HepG2 (cell line): Measurements from ENCODE around the gene ZFX. TPM values are rescaled to one million over a fixed set of nuclear protein-coding genes. Genes with fewer than 3 reads are reported as not detected.

Experiments
- ATAC-seq: fragments of 200-7000 bp; cut with Tn5 transposase; 3 replicates; pipeline ENCODE4 v1.9.1; 2020; ENCODE audit warnings: mild to moderate bottlenecking, moderate library complexity
- BruUV-seq: library from RNA; stranded (reverse); fragments of 400-500 nt; replicated peaks from 2 replicates; lab custom pipeline; 2021; lab: Mats Ljungman, UMichigan
- CTCF ChIA-PET: fragments of 300-600 bp; formaldehyde crosslinking; extraction: SDS; loops from one replicate; lab custom pipeline; 2021; ENCODE audit warnings: low total read pairs, inconsistent platforms, low intra/inter-chr PET ratio; lab: Yijun Ruan, JAX
- POLR2A ChIA-PET: fragments of 350-600 bp; sonication (Branson Sonifier 250); formaldehyde crosslinking; loops from one replicate; lab custom pipeline; 2020; ENCODE audit warnings: antibody characterized with exemption, inconsistent platforms; lab: Yijun Ruan, JAX
- DNase-seq: peaks from one replicate; pipeline ENCODE4 v3.0.0-alpha.2; 2015; ENCODE audit warnings: low spot score
- FAIRE-seq: peaks from 3 replicates; lab custom pipeline; 2011; peaks lifted over from hg19 to GRCh38; lab: Jason Lieb, UNC
- H2AFZ ChIP-seq: one replicate; pipeline ENCODE4 v1.6.1; 2011; ENCODE audit warnings: low read length, inconsistent platforms
- H3K27ac ChIP-seq: fragments of 300-600 bp; 3 replicates; pipeline ENCODE4 v1.8.0; 2011; ENCODE audit warnings: mixed run types, mild to moderate bottlenecking, mixed read lengths, low read length, inconsistent platforms; ENCODE audit not compliant: insufficient read depth; ENCODE audit errors: extremely low read length
- H3K27me3 ChIP-seq, 2 experiments: fragments of 200-600 bp in 1 of 2; 2 replicates in 1 of 2; 3 replicates in 1 of 2; pipeline versions ENCODE4 v1.6.0 to v1.8.0; 2011; ENCODE audit warnings: low read length in 2 of 2, mild to moderate bottlenecking in 2 of 2, moderate library complexity in 2 of 2, inconsistent platforms in 1 of 2; ENCODE audit not compliant: insufficient read depth in 2 of 2, control insufficient read depth in 1 of 2
- H3K36me3 ChIP-seq, 2 experiments: fragments of 200-600 bp in 1 of 2; replicated peaks in 1 of 2; 2 replicates in 1 of 2; 3 replicates in 1 of 2; pipeline versions ENCODE4 v1.5.1 to v1.8.0; 2011; ENCODE audit warnings: low read length in 2 of 2, inconsistent platforms in 1 of 2; ENCODE audit not compliant: insufficient read depth in 2 of 2, control insufficient read depth in 1 of 2
- H3K4me1 ChIP-seq: 2 replicates; pipeline ENCODE4 v1.5.1; 2012; ENCODE audit warnings: low read length, inconsistent platforms; ENCODE audit not compliant: insufficient read depth
- H3K4me2 ChIP-seq: 2 replicates; pipeline ENCODE4 v1.6.0; 2011; ENCODE audit warnings: low read depth, low read length, inconsistent platforms
- H3K4me3 ChIP-seq, 3 experiments: fragments of 200-600 bp in 1 of 3; sonication (generic), shearing (Covaris generic) in 1 of 3; replicated peaks in 1 of 3; 2 replicates each; pipeline ENCODE4 v1.5.1; 2011 to 2016; ENCODE audit warnings: low read length in 3 of 3, inconsistent platforms in 2 of 3, low read depth in 2 of 3, mild to moderate bottlenecking in 2 of 3, control low read depth in 1 of 3, mixed read lengths in 1 of 3; ENCODE audit not compliant: insufficient read depth in 1 of 3
- H3K79me2 ChIP-seq: one replicate; pipeline ENCODE4 v1.6.1; 2011; ENCODE audit warnings: low read length, inconsistent platforms; ENCODE audit not compliant: insufficient read depth
- H3K9ac ChIP-seq: 2 replicates; pipeline ENCODE4 v1.6.0; 2011; ENCODE audit warnings: mild to moderate bottlenecking, low read depth, low read length, inconsistent platforms; ENCODE audit not compliant: insufficient read depth
- H3K9me3 ChIP-seq: 2 replicates; pipeline ENCODE4 v1.5.1; 2012; ENCODE audit warnings: mild to moderate bottlenecking, low read length
- H4K20me1 ChIP-seq: 2 replicates; pipeline ENCODE4 v1.6.0; 2011; ENCODE audit warnings: inconsistent platforms, mild to moderate bottlenecking, low read length, moderate library complexity; ENCODE audit not compliant: insufficient read depth
- CTCF ChIP-seq: sonication (generic); formaldehyde crosslinking; IDR thresholded peaks from 2 replicates; pipeline ENCODE4 v1.5.0; 2020; ENCODE audit warnings: mild to moderate bottlenecking, missing genetic modification reagents, moderate library complexity
- DMAP1 ChIP-seq: IDR thresholded peaks from 2 replicates; pipeline ENCODE4 v1.6.1; 2016
- LCORL ChIP-seq, 2 experiments: fragments of 450-650 bp in 1 of 2; sonication (generic) in 1 of 2; formaldehyde crosslinking in 1 of 2; IDR thresholded peaks; 2 replicates each; pipeline versions ENCODE4 v1.5.0 to v1.6.1; 2017 to 2020; ENCODE audit warnings: antibody characterized with exemption in 1 of 2, missing genetic modification reagents in 1 of 2
- MLXIP ChIP-seq: sonication (generic); formaldehyde crosslinking; IDR thresholded peaks from 2 replicates; pipeline ENCODE4 v1.9.0; 2021; ENCODE audit warnings: missing genetic modification reagents, borderline replicate concordance
- RAD21 ChIP-seq: fragments of 450-650 bp; formaldehyde crosslinking; IDR thresholded peaks from 2 replicates; pipeline ENCODE4 v1.5.0; 2020; ENCODE audit warnings: mild to moderate bottlenecking
- SKI ChIP-seq: fragments of 450-650 bp; IDR thresholded peaks from one replicate; pipeline ENCODE4 v1.6.1; 2018; ENCODE audit warnings: mild to moderate bottlenecking; ENCODE audit not compliant: partially characterized antibody
- SMC3 ChIP-seq: IDR thresholded peaks from 2 replicates; pipeline ENCODE4 v1.6.1; 2011; ENCODE audit warnings: low read length, improper control_type of control experiment
- STAG1 ChIP-seq: sonication (generic); formaldehyde crosslinking; IDR thresholded peaks from 2 replicates; pipeline ENCODE4 v1.4.0; 2020; ENCODE audit warnings: missing genetic modification reagents
- TFE3 ChIP-seq: IDR thresholded peaks from 2 replicates; pipeline ENCODE4 v1.6.1; 2016
- TMF1 ChIP-seq: sonication (generic); formaldehyde crosslinking; IDR thresholded peaks from 2 replicates; pipeline ENCODE4 v1.8.1; 2022; ENCODE audit warnings: low read depth, missing genetic modification reagents
- ZNF230 ChIP-seq: sonication (generic); formaldehyde crosslinking; IDR thresholded peaks from 2 replicates; pipeline ENCODE4 v1.4.0; 2020; ENCODE audit warnings: mild to moderate bottlenecking, missing genetic modification reagents
- ZNF512B ChIP-seq: sonication (generic); formaldehyde crosslinking; IDR thresholded peaks from 2 replicates; pipeline ENCODE4 v1.5.1; 2020; ENCODE audit warnings: missing genetic modification reagents, mild to moderate bottlenecking, borderline replicate concordance
- ZNF597 ChIP-seq: sonication (generic); formaldehyde crosslinking; IDR thresholded peaks from 2 replicates; pipeline ENCODE4 v1.5.0; 2020; ENCODE audit warnings: missing genetic modification reagents
- WGBS: methylation state at CpG from one replicate; pipeline ENCODE4 v1.1.6; 2017; ENCODE audit warnings: low lambda C conversion rate; 5-methylcytosine and 5-hydroxymethylcytosine counted together
- in situ Hi-C: cut with HindIII; loops from 2 replicates; pipeline ENCODE4 v1.10.0; 2017; ENCODE audit warnings: low pct_unique_long_range_greater_than_20kb; ENCODE audit not compliant: extremely low pct_ligation_motif_present
- intact Hi-C: fragments of 100-400 bp; cut with micrococcal nuclease; formaldehyde crosslinking; loops from one replicate; pipeline ENCODE4 v1.10.0; 2022; ENCODE audit not compliant: unreplicated experiment
- polyA plus RNA-seq, 8 experiments: library from polyadenylated mRNA; depleted of rRNA in 3 of 8; stranded (reverse) in 7 of 8; unstranded in 1 of 8; fragments of >200 nt; fragmentation: Illumina TruSeq in 4 of 8; extraction: Trizol in 4 of 8; gene quantifications; 2 replicates each; pipeline versions ENCODE4 v1.2.1 to v1.2.3, GENCODE V29; 2011 to 2016; ENCODE audit warnings: low read depth in 4 of 8, missing spikeins in 1 of 8, mixed read lengths in 1 of 8; ENCODE audit not compliant: insufficient read depth in 1 of 8
- total RNA-seq, 5 experiments: library from RNA; depleted of rRNA; stranded (reverse); fragments of >200 nt; fragmentation: Illumina TruSeq; extraction: Trizol; gene quantifications; 2 replicates each; pipeline ENCODE4 v1.2.3, GENCODE V29; 2016; ENCODE audit warnings: low read depth in 1 of 5

ZFX gene
- total and polyA plus RNA-seq, 2 of the 13 experiments (the other 11 are each of a cell fraction or from before 2014, with no cell fraction given): 13.8 to 37.3 TPM

- peak; percentile 56 for DNase-seq
- no peak overlapping the region for H2AFZ ChIP-seq
- ChIA-PET POLR2A (no interaction called here), CTCF (no interaction called here)
- no peak overlapping the region for H3K9ac ChIP-seq
- peak; percentile 73 for ATAC-seq
- no peak overlapping the region for H3K27ac ChIP-seq
- no TSS peak for BruUV-seq
- 0% methylated on average over 3 of the region's 9 CpGs for WGBS
- H3K27me3 ChIP-seq: no peaks in the 10 kb centered on the region
- no peaks in the 10 kb centered on the region for H3K79me2 ChIP-seq
- peak; percentile 89 for FAIRE-seq
- intact Hi-C loops (loop anchor here (2.0 to 10.0 kb wide), 2 partner anchors 47 to 135 kb away; no protein-coding TSS in a partner anchor), in situ Hi-C loops (no loop called here)
- no peaks in the 10 kb centered on the region for H3K9me3 ChIP-seq
- no peaks in the 10 kb centered on the region for H3K36me3 ChIP-seq
- no peak overlapping the region for H3K4me3 ChIP-seq
- peaks cover 10% of the 10 kb centered on the region; the same call in 1 of the 2 replicates for H3K4me1 ChIP-seq
- no peaks in the 10 kb centered on the region for H4K20me1 ChIP-seq
- no peak overlapping the region for H3K4me2 ChIP-seq
- TF ChIP-seq CTCF (CRISPR knock-in tag) (peak; percentile 65), ZNF512B (CRISPR knock-in tag) (no peak), TFE3 (CRISPR knock-in tag) (no peak), LCORL (IDR thresholded peaks at IDR 0.05) (no peak), LCORL (CRISPR knock-in tag; IDR thresholded peaks at IDR 0.05) (no peak), SMC3 (peak; percentile 36; the same call in 1 of the 2 replicates), SKI (no peak), RAD21 (peak; percentile 34), TMF1 (CRISPR knock-in tag) (no peak), STAG1 (peak; percentile 63), MLXIP (CRISPR knock-in tag) (no peak), DMAP1 (no peak), ZNF597 (CRISPR knock-in tag) (no peak), ZNF230 (CRISPR knock-in tag) (no peak)
Measured at GRCh38 chrX:24259544-24260240, 110.2 kb downstream of the ZFX start.
